ENCODE results near the gene SARS1.

Gene SARS1

DNA sequence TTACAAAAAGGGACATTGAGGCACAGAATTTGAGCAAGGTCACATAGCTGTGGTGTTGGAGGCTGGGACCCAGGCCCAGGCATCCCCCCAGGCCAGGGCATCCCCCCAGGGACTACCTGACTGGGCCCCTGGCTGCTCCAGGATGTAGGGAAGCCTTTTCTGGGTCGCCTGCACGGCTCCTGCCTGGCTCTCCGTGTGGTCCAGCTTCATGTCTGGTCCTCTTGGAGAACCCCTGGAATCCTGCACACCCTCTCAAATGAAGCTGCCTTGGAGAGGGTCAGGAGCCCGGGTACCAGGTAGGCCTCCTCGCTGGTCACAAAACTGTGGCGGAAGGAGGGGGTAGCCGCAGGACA lies 34.7 kb downstream of the SARS1 start:
- TF ChIP-seq GATA3 (IDR thresholded peaks at IDR 0.05; ENCODE audit: low read depth, low read length) = no peak
- no peak for TF ChIP-seq GATA2 (IDR thresholded peaks at IDR 0.05; ENCODE audit: low read depth, low read length)

DNA sequence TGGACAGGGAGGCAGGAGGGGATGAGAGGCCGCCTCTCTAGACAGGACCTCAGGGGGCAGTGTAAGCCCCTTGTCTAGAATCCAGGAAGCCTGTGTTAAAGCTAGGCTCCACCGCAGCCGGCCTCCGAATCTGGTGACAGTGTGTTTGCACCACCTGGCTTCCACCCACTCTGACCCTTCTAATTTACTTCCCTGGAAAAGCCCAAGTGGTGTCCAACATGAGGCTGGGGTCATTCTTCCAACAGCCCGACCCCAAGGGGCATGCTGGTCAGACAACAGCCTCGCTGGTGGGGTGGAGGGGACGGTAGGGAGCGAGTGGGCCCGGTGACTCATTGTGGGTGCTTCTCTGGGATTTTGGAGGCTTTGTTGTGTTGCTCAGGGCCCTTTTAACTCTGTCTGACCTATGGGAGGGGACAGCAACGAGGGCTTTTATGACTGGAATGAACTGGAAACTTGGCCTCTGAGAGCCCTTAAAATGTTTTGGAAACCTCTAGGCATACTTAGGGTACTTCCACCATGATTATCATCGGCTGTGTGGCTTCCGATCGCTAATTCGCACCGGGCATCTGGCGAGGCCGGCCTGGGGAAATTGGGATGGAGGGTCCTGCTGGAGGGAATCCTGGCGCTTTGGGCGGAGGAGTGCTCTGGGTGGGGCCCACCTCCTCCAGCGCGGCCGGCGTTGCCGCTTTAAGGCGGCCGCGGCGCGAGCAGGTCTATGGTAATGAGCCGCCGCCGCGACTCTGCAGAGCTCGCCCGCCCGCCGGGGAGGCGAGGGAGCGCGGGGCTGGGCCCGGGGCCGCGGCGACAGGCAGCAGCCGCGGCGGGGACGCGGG lies 35.3 kb downstream of the SARS1 start, which contains the start of gene CELSR2:
CELSR2 (plus strand) TSS at position 743 of the 833 bp plus-strand sequence. CDS start 541 bp downstream, outside the sequence.
- TF ChIP-seq GATA2 (IDR thresholded peaks at IDR 0.05; ENCODE audit: low read depth, low read length) (no peak), GATA3 (IDR thresholded peaks at IDR 0.05; ENCODE audit: low read depth, low read length) (no peak)

DNA sequence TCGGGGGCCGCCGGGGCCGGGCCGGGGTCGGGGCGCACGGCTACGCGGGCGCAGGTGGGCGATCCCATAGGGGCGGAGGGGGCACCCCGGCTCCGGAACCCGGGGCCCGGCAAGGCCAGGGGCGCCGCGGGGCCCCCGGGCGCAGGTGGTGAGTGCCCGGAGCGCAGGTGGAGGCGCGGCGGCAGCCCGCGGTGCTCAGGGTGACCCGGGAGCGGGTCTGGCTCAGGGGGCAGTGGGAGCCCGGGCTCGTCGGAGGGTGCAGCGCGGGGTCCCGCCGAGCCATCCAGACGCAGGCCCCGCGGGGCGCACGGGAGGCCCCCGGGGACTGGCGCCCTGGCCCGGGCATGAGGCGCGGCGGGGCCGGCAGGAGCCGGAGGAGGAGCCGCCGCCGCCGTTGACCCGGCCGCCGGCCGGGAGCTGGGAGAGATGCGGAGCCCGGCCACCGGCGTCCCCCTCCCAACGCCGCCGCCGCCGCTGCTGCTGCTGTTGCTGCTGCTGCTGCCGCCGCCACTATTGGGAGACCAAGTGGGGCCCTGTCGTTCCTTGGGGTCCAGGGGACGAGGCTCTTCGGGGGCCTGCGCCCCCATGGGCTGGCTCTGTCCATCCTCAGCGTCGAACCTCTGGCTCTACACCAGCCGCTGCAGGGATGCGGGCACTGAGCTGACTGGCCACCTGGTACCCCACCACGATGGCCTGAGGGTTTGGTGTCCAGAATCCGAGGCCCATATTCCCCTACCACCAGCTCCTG lies 36.1 kb downstream of the SARS1 start:
- TF ChIP-seq GATA2 (IDR thresholded peaks at IDR 0.05; ENCODE audit: low read depth, low read length) (no peak), GATA3 (IDR thresholded peaks at IDR 0.05; ENCODE audit: low read depth, low read length) (no peak)

DNA sequence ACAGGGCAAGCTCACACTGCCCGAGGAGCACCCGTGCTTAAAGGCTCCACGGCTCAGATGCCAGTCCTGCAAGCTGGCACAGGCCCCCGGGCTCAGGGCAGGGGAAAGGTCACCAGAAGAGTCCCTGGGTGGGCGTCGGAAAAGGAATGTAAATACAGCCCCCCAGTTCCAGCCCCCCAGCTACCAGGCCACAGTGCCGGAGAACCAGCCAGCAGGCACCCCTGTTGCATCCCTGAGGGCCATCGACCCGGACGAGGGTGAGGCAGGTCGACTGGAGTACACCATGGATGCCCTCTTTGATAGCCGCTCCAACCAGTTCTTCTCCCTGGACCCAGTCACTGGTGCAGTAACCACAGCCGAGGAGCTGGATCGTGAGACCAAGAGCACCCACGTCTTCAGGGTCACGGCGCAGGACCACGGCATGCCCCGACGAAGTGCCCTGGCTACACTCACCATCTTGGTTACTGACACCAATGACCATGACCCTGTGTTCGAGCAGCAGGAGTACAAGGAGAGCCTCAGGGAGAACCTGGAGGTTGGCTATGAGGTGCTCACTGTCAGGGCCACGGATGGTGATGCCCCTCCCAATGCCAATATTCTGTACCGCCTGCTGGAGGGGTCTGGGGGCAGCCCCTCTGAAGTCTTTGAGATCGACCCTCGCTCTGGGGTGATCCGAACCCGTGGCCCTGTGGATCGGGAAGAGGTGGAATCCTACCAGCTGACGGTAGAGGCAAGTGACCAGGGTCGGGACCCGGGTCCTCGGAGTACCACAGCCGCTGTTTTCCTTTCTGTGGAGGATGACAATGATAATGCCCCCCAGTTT lies 36.9 kb downstream of the SARS1 start:
- TF ChIP-seq GATA3 (IDR thresholded peaks at IDR 0.05; ENCODE audit: low read depth, low read length) (no peak), GATA2 (IDR thresholded peaks at IDR 0.05; ENCODE audit: low read depth, low read length) (no peak)

DNA sequence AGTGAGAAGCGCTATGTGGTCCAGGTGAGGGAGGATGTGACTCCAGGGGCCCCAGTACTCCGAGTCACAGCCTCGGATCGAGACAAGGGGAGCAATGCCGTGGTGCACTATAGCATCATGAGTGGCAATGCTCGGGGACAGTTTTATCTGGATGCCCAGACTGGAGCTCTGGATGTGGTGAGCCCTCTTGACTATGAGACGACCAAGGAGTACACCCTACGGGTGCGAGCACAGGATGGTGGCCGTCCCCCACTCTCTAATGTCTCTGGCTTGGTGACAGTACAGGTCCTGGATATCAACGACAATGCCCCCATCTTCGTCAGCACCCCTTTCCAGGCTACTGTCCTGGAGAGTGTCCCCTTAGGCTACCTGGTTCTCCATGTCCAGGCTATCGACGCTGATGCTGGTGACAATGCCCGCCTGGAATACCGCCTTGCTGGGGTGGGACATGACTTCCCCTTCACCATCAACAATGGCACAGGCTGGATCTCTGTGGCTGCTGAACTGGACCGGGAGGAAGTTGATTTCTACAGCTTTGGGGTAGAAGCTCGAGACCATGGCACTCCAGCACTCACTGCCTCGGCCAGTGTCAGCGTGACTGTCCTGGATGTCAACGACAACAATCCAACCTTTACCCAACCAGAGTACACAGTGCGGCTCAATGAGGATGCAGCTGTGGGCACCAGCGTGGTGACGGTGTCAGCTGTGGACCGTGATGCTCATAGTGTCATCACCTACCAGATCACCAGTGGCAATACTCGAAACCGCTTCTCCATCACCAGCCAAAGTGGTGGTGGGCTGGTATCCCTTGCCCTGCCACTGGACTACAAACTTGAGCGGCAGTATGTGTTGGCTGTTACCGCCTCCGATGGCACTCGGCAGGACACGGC lies 37.8 kb downstream of the SARS1 start:
- TF ChIP-seq GATA2 (IDR thresholded peaks at IDR 0.05; ENCODE audit: low read depth, low read length) (no peak), GATA3 (IDR thresholded peaks at IDR 0.05; ENCODE audit: low read depth, low read length) (no peak)

DNA sequence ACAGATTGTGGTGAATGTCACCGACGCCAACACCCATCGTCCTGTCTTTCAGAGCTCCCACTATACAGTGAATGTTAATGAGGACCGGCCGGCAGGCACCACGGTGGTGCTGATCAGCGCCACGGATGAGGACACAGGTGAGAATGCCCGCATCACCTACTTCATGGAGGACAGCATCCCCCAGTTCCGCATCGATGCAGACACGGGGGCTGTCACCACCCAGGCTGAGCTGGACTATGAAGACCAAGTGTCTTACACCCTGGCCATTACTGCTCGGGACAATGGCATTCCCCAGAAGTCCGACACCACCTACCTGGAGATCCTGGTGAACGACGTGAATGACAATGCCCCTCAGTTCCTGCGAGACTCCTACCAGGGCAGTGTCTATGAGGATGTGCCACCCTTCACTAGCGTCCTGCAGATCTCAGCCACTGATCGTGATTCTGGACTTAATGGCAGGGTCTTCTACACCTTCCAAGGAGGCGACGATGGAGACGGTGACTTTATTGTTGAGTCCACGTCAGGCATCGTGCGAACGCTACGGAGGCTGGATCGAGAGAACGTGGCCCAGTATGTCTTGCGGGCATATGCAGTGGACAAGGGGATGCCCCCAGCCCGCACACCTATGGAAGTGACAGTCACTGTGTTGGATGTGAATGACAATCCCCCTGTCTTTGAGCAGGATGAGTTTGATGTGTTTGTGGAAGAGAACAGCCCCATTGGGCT lies 38.6 kb downstream of the SARS1 start:
- TF ChIP-seq GATA3 (IDR thresholded peaks at IDR 0.05; ENCODE audit: low read depth, low read length) (no peak), GATA2 (IDR thresholded peaks at IDR 0.05; ENCODE audit: low read depth, low read length) (no peak)

DNA sequence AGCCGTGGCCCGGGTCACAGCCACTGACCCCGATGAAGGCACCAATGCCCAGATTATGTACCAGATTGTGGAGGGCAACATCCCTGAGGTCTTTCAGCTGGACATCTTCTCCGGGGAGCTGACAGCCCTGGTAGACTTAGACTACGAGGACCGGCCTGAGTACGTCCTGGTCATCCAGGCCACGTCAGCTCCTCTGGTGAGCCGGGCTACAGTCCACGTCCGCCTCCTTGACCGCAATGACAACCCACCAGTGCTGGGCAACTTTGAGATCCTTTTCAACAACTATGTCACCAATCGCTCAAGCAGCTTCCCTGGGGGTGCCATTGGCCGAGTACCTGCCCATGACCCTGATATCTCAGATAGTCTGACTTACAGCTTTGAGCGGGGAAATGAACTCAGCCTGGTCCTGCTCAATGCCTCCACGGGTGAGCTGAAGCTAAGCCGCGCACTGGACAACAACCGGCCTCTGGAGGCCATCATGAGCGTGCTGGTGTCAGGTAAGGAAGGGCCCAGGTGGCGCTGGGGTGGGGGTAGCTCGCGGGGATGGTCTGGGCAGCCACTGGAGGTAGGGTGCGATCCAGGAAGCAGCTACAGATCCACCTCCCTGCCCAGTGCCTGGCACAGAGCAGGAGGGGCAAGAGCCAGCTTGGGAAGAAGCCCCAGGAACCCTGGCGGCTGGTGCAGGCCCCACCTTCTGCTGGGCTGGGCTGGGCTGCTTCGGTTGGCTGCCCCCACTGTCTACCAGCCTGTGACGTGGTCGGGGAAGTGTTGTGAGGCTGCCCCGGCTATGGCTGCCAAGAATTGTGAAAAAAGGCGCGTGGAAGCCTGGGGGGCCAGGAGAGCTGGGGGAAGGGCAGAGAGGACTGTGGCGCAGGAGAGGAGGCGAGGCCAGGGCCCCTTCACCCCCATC lies 39.4 kb downstream of the SARS1 start:
- TF ChIP-seq GATA2 (IDR thresholded peaks at IDR 0.05; ENCODE audit: low read depth, low read length) (no peak), GATA3 (IDR thresholded peaks at IDR 0.05; ENCODE audit: low read depth, low read length) (no peak)

DNA sequence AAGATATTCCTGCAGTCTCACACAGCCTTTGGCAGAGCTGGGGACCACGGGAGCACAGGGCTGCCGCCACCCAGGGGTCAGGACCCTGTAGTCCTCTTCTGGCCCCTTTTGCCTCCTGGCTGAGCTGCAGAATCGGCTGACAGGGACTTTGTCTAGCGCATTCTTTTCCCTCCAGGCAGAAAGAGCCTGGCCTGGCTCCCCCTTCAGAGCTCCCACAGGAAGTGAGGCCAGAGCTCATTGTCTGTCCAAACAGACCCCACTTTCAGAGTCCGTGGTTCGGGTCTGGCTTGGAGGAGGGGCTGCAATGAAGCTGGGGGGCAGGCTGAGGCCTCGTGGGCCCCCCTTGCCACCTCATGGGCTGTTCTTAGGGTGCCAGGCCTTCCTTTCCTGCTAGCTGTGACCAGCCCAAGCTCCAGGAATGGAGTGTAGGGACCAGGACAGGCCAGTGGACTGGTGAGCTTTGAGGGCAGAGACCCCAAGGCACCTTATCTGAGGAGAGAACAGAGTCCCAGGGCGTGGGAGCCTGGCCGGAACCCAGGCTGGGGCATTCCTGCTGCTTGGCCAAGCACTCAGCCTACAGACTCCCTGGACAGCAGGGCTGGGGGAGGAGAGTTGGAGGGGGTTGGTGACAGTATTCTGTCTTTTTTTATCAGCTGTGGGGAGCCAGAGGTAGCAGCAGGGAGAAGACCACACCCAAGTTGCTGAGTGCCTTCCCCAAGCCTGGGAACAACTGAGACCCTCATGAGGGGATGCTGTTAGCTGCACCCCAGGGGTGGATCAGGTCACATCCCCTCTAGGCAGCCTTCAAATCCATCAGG lies 40.3 kb downstream of the SARS1 start:
- TF ChIP-seq GATA2 (IDR thresholded peaks at IDR 0.05; ENCODE audit: low read depth, low read length) = no peak; the same call in 1 of the 2 replicates
- TF ChIP-seq GATA3 (IDR thresholded peaks at IDR 0.05; ENCODE audit: low read depth, low read length) = no peak

DNA sequence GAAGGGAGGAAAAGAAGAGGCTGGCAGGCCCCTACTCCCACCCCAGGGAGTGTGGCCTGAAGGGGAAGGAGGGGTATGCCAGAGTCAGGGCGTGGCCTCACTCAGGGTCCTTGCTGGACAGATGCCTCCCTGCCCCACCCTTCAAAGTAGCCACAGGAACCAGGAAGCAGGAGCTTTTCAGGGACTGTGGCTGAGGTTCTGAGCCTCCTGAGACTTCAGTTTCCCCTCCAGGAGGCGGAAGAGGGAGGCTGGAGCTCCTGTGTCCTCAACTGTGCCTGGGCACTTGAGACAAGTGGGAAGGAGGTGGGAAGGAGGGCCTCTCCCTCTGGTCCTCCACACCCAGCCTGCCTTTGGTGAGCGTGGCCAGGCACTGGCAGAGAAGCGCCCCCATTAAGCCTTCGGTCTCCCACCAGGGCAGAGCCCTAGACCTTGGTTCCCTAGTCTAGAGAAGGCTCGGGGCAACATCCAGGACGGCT lies 40.9 kb downstream of the SARS1 start:
- TF ChIP-seq GATA2 (IDR thresholded peaks at IDR 0.05; ENCODE audit: low read depth, low read length) (no peak), GATA3 (IDR thresholded peaks at IDR 0.05; ENCODE audit: low read depth, low read length) (no peak)

DNA sequence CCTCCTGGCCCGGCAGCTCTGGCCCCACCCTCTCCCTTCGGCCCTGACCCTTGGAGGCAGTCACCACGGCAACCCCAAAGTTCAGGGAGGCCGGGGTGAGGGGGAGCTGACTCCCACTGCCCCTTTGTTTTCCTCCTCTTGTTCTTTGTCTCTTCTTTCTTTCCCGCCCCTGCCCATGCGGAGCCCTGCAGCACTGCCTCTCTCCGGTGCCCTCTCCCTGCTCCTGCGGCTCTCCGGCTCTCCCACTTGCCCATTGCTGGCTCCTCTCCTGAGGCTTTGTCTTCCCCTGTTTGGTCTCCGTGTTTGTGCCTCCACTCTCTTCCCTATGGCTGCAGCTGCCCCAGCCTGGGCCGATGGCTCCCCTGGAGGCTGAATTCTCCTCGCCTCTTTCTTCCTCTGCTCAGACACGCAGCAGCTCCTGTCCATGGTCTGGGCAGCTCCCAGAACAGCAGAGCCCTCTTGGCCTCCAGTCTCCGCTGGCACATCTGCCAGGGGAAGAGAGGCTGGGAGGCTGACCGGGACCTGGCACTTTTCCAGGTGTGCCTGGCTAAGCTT lies 41.5 kb downstream of the SARS1 start:
- TF ChIP-seq GATA2 (IDR thresholded peaks at IDR 0.05; ENCODE audit: low read depth, low read length) = no peak
- TF ChIP-seq GATA3 (IDR thresholded peaks at IDR 0.05; ENCODE audit: low read depth, low read length) = no peak

Data from SH-SY5Y (cell line).